ENCODE results near the gene OR6P1.

DNA sequence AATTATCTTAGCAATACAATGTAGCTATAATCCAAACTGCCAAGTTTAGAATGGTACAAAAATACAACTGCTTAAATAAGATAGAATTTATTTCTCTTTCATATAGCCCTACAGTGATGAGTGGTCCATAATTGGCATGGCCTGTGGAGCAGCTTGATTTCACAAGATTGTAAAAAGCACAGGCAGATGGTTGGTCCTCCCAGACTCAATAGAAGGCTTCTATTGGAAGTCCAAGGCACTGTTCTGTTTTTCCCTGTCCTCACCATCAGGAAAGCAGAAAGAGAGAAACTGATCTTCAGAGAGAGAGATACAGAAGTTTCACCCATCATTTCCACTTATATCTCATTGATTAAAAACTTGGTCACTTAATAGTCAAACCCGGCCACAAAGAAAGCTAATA lies 1.8 kb upstream of the OR6P1 start:
- TF ChIP-seq EZH2 (IDR thresholded peaks at IDR 0.05; ENCODE audit: low read length, missing control alignments) = no peak
- no peak for TF ChIP-seq CTCF (conservative IDR thresholded peaks at IDR 0.05 in 1 of 2, IDR thresholded peaks at IDR 0.05 in 1 of 2; ENCODE audit: low read depth in 1 of 2, low read length in 2 of 2)
